HCT116 (cell line): ENCODE measurements around the gene ATP1B4. TPM values are rescaled to one million over a fixed set of nuclear protein-coding genes. Genes with fewer than 3 reads are reported as not detected.
"Not testable (repeated sequence)": the region's sequence is repeated elsewhere in the genome, so short reads cannot be mapped to it uniquely, and the experiment has no call there.

Experiments
- ATAC-seq: fragments of 200-7000 bp; cut with Tn5 transposase; 2 replicates; pipeline ENCODE4 v1.9.1; 2020; ENCODE audit warnings: mild to moderate bottlenecking, moderate library complexity
- BruUV-seq: library from RNA; stranded (reverse); fragments of 400-500 nt; replicated peaks from 2 replicates; lab custom pipeline; 2021; lab: Mats Ljungman, UMichigan
- CTCF ChIA-PET: fragments of 300-600 bp; sonication (Branson Sonifier 250); formaldehyde crosslinking; loops from one replicate; lab custom pipeline; 2021; ENCODE audit warnings: antibody characterized with exemption; lab: Charles Lee
- POLR2A ChIA-PET: fragments of 300-600, 350-600 bp; sonication (Branson Sonifier 250); formaldehyde crosslinking; loops from one replicate; lab custom pipeline; 2021; ENCODE audit warnings: antibody characterized with exemption; lab: Charles Lee
- RAD21 ChIA-PET, 2 experiments: fragments of 300-600 bp; sonication (Branson Sonifier 250); formaldehyde crosslinking; loops; one replicate each; lab custom pipeline; 2023; ENCODE audit warnings: low total read pairs in 2 of 2; ENCODE audit not compliant: uncharacterized antibody in 2 of 2, unreplicated experiment in 2 of 2, low non-redundant PET in 1 of 2; lab: Charles Lee
- DNase-seq: peaks from one replicate; pipeline ENCODE4 v3.0.0-alpha.2; 2010; ENCODE audit warnings: low read depth, low spot score
- H2AFZ ChIP-seq: fragments of 200-600 bp; shearing (Covaris generic), sonication (generic); 2 replicates; pipeline ENCODE4 v1.6.1; 2017; ENCODE audit warnings: low read depth, mixed run types, mixed read lengths, antibody characterized with exemption, low read length; ENCODE audit not compliant: poor library complexity, severe bottlenecking
- H3K27ac ChIP-seq: 2 replicates; pipeline ENCODE4 v1.5.1; 2012; ENCODE audit warnings: low read depth, low read length
- H3K27me3 ChIP-seq: fragments of 200-600 bp; sonication (generic); 2 replicates; pipeline ENCODE4 v1.6.1; 2016; ENCODE audit warnings: mixed run types, low read length, mixed read lengths; ENCODE audit not compliant: insufficient read depth
- H3K36me3 ChIP-seq, 2 experiments: fragments of 200-500 bp in 1 of 2; fragments of 200-600 bp in 1 of 2; sonication (Bioruptor generic) in 1 of 2; sonication (generic) in 1 of 2; 2 replicates each; pipeline versions ENCODE4 v1.5.1 to v1.6.1; 2014 to 2016; ENCODE audit warnings: low read length in 2 of 2, inconsistent platforms in 1 of 2, mixed read lengths in 1 of 2, mixed run types in 1 of 2; ENCODE audit not compliant: insufficient read depth in 2 of 2, control insufficient read depth in 1 of 2
- H3K4me1 ChIP-seq, 2 experiments: fragments of 200-600 bp in 1 of 2; sonication (generic) in 1 of 2; 2 replicates each; pipeline versions ENCODE4 v1.5.1 to v1.6.1; 2012 to 2017; ENCODE audit warnings: low read length in 2 of 2, inconsistent platforms in 1 of 2, mild to moderate bottlenecking in 1 of 2, mixed read lengths in 1 of 2, mixed run types in 1 of 2, moderate library complexity in 1 of 2; ENCODE audit not compliant: insufficient read depth in 2 of 2, control insufficient read depth in 1 of 2
- H3K4me2 ChIP-seq: fragments of 200-600 bp; sonication (generic); 2 replicates; pipeline ENCODE4 v1.6.1; 2017; ENCODE audit warnings: mixed run types, low read length, mixed read lengths
- H3K4me3 ChIP-seq, 2 experiments: fragments of 200-600 bp in 1 of 2; sonication (generic) in 1 of 2; replicated peaks in 1 of 2; 2 replicates each; pipeline ENCODE4 v1.5.1; 2011 to 2016; ENCODE audit warnings: low read length in 2 of 2, control low read depth in 1 of 2, low read depth in 1 of 2, mild to moderate bottlenecking in 1 of 2, mixed read lengths in 1 of 2, mixed run types in 1 of 2
- H3K79me2 ChIP-seq: fragments of 200-600 bp; sonication (generic); 2 replicates; pipeline ENCODE4 v1.6.1; 2017; ENCODE audit warnings: mild to moderate bottlenecking, mixed run types, low read length, moderate library complexity, mixed read lengths; ENCODE audit not compliant: insufficient read depth
- H3K9ac ChIP-seq: fragments of 200-600 bp; sonication (generic); 2 replicates; pipeline ENCODE4 v1.6.1; 2016; ENCODE audit warnings: low read length, mixed read lengths
- H3K9me2 ChIP-seq: fragments of 200-600 bp; sonication (generic), shearing (Covaris generic); 2 replicates; pipeline ENCODE4 v1.6.1; 2017; ENCODE audit warnings: mixed run types, mild to moderate bottlenecking, moderate library complexity; ENCODE audit not compliant: insufficient read depth
- H3K9me3 ChIP-seq, 2 experiments: fragments of 200-500 bp in 1 of 2; fragments of 200-600 bp in 1 of 2; sonication (Bioruptor generic) in 1 of 2; sonication (generic) in 1 of 2; 2 replicates each; pipeline ENCODE4 v1.6.1; 2014 to 2017; ENCODE audit warnings: low read length in 2 of 2, mixed read lengths in 2 of 2, inconsistent platforms in 1 of 2, low read depth in 1 of 2, mild to moderate bottlenecking in 1 of 2, mixed run types in 1 of 2, moderate library complexity in 1 of 2; ENCODE audit not compliant: control insufficient read depth in 1 of 2, insufficient read depth in 1 of 2
- H4K20me1 ChIP-seq: fragments of 200-600 bp; sonication (generic), shearing (Covaris generic); 2 replicates; pipeline ENCODE4 v1.6.1; 2017; ENCODE audit warnings: mixed run types, mild to moderate bottlenecking, moderate library complexity; ENCODE audit not compliant: insufficient read depth
- CBX3 ChIP-seq: IDR thresholded peaks from 2 replicates; pipeline ENCODE4 v1.6.1; 2012; ENCODE audit warnings: low read depth
- EGR1 ChIP-seq: IDR thresholded peaks from 2 replicates; pipeline ENCODE4 v1.6.1; 2012; ENCODE audit warnings: low read depth
- EZH2 ChIP-seq: fragments of 200-600 bp; sonication (generic); IDR thresholded peaks from 2 replicates; pipeline ENCODE4 v1.6.1; 2017; ENCODE audit warnings: antibody characterized with exemption, mixed run types
- EZH2phosphoT487 ChIP-seq: fragments of 200-600 bp; IDR thresholded peaks from 2 replicates; pipeline ENCODE4 v1.6.1; 2018; ENCODE audit warnings: antibody characterized with exemption, borderline replicate concordance
- POLR2AphosphoS5 ChIP-seq: IDR thresholded peaks from 2 replicates; pipeline ENCODE4 v1.6.1; 2011; ENCODE audit warnings: mild to moderate bottlenecking, low read depth, low read length, moderate library complexity
- RAD21 ChIP-seq: IDR thresholded peaks from 2 replicates; pipeline ENCODE4 v1.6.1; 2012; ENCODE audit warnings: low read depth, mild to moderate bottlenecking
- SIN3A ChIP-seq: IDR thresholded peaks from 2 replicates; pipeline ENCODE4 v1.6.1; 2012; ENCODE audit warnings: low read depth
- SP1 ChIP-seq: IDR thresholded peaks from 2 replicates; pipeline ENCODE4 v1.6.1; 2012; ENCODE audit warnings: low read depth
- TCF7L2 ChIP-seq: IDR thresholded peaks from 2 replicates; pipeline ENCODE4 v1.7.0; 2011; ENCODE audit warnings: borderline replicate concordance, inconsistent platforms; ENCODE audit not compliant: insufficient read depth, insufficient read length; ENCODE audit errors: extremely low read depth
- intact Hi-C: fragments of 100-400 bp; cut with micrococcal nuclease; formaldehyde crosslinking; loops from 2 replicates; pipeline ENCODE4 v1.10.0; 2022
- total RNA-seq: library from RNA; stranded (reverse); gene quantifications from one replicate; pipeline ENCODE4 v1.2.1, GENCODE V29; 2021; ENCODE audit not compliant: unreplicated experiment
- TF ChIP-seq, protein P1 (sequence below): IDR thresholded peaks from 2 replicates; pipeline ENCODE4 v1.6.1; 2011; ENCODE audit warnings: mild to moderate bottlenecking, low read length, moderate library complexity; ENCODE audit not compliant: insufficient replicate concordance; ENCODE audit errors: extremely low read depth

The ATP1B4 gene
- total RNA-seq, 1 experiment from 2014 or later, result not detected

DNA sequence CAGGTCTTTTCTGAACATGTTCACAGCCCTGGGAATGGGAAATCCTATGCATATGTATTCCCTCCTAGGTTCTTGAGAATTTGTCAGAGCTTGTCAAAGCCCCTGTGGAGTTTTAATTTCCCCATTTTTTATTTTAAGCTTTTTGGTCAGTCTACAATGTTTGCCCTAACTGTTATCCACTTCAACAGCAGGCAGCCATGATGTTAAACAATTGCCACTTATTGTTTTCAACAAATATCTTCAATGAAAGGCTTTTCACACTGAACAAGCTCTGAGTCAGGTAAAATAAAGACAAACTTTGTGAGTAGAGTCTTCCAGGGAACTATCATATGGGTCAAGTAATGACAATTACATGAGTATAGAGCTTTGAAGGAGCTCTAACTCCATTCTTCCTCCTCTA lies 25.0 kb upstream of the ATP1B4 start:
- ATAC-seq (no peak), DNase-seq (no peak)
- H3K9ac ChIP-seq, result no peak overlapping the region
- no peaks in the 10 kb centered on the region for H4K20me1 ChIP-seq
- ChIA-PET CTCF (interaction anchor here (1.0 kb wide), 1 partner anchor 18 kb away, joined by 3 read pairs; no protein-coding TSS in a partner anchor), RAD21 (no interaction called here), POLR2A (no interaction called here)
- H3K4me1 ChIP-seq, result peaks cover 0 to 3% of the 10 kb centered on the region in 2 experiments; a peak in 2 of 4 replicates
- H3K9me3 ChIP-seq, result no peaks in the 10 kb centered on the region
- no peaks in the 10 kb centered on the region for H3K36me3 ChIP-seq
- TF ChIP-seq EGR1 (no peak), EZH2 (no peak), TCF7L2 (no peak), RAD21 (no peak), SP1 (no peak), CBX3 (no peak), POLR2AphosphoS5 (no peak), EZH2phosphoT487 (no peak), SIN3A (no peak)
- TF ChIP-seq, protein P1, sequence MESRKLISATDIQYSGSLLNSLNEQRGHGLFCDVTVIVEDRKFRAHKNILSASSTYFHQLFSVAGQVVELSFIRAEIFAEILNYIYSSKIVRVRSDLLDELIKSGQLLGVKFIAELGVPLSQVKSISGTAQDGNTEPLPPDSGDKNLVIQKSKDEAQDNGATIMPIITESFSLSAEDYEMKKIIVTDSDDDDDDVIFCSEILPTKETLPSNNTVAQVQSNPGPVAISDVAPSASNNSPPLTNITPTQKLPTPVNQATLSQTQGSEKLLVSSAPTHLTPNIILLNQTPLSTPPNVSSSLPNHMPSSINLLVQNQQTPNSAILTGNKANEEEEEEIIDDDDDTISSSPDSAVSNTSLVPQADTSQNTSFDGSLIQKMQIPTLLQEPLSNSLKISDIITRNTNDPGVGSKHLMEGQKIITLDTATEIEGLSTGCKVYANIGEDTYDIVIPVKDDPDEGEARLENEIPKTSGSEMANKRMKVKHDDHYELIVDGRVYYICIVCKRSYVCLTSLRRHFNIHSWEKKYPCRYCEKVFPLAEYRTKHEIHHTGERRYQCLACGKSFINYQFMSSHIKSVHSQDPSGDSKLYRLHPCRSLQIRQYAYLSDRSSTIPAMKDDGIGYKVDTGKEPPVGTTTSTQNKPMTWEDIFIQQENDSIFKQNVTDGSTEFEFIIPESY, result no peak
- intact Hi-C loops, result no loop called here
- H3K27ac ChIP-seq, result no peak overlapping the region
- H3K27me3 ChIP-seq, result no peaks in the 10 kb centered on the region
- no peak overlapping the region for H2AFZ ChIP-seq
- no peak overlapping the region for H3K4me2 ChIP-seq
- H3K9me2 ChIP-seq, result no peaks in the 10 kb centered on the region
- no peaks in the 10 kb centered on the region for H3K79me2 ChIP-seq
- no TSS peak for BruUV-seq
- H3K4me3 ChIP-seq, result no peak overlapping the region

DNA sequence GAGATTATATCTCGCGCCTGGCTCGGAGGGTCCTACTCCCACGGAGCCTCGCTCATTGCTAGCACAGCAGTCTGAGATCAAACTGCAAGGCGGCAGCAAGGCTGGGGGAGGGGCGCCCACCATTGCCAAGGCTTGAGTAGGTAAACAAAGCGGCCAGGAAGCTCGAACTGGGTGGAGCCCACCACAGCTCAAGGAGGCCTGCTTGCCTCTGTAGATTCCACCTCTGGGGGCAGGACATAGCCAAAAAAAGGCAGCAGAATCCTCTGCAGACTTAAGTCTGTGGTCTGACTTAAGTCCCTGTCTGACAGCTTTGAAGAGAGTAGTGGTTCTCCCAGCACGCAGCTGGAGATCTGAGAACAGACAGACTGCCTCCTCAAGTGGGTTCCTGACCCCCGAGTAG lies 17.3 kb upstream of the ATP1B4 start:
- DNase-seq, H4K20me1 ChIP-seq, H2AFZ ChIP-seq, H3K4me3 ChIP-seq, H3K4me2 ChIP-seq, H3K9me2 ChIP-seq, H3K27ac ChIP-seq, RAD21 ChIA-PET, BruUV-seq, H3K9ac ChIP-seq, H3K36me3 ChIP-seq, H3K9me3 ChIP-seq, CTCF ChIA-PET, ATAC-seq, intact Hi-C loops, H3K79me2 ChIP-seq, H3K27me3 ChIP-seq, H3K4me1 ChIP-seq, POLR2A ChIA-PET: not testable (repeated sequence)
